Bladder microvascular endothelial cell (primary cell): ENCODE results near the gene RNF223. TPM values are rescaled to one million over a fixed set of nuclear protein-coding genes. Genes with fewer than 3 reads are reported as not detected.

Experiments
- total RNA-seq: library from RNA; depleted of rRNA; stranded (reverse); fragments of >200 nt; gene quantifications from 2 replicates; pipeline ENCODE4 v1.2.3, GENCODE V29; 2014

The RNF223 gene
- not detected in 2 replicates for total RNA-seq

DNA sequence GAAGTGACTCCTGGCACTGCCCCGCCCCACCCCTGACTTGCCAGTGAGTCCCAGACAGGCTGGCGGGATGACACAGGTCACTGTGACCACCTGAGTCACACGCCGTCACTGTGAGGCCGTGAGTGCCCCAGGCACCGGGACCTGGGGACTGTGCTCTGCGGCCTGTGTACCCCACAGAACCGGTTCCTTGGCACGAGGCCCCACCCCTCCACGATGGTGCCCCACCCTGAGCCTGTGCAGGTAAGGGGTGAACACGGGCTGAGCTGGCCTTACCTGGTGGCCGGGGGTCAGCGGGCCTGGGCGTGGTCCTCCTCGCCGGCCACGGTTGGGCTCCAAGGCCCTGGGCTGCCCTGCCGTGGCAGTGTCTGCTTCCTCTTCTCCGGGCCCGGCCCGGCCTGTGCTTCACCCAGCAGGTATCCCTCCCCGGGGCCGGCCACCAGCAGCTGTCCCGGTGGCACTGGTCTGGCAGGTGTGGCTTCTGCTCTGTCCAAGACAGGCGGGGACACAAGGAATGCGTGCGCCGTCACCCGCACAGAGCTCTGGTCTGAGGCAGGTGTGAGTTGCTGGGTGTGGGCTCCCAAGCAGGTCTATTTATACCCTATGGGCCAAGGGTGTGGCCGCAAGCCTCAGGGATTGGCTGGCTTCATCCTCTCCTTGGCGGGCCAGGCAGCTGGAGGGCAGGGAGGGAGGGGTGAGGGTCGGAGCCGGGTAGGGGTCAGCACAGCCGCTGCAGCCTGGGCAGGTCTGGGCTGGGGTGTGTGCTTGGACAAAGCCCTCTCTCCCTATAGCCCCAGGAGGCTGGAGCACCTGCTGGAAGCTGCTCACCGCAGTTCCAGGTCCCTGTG, at the start of gene RNF223:
RNF223 (minus strand) TSS at position 564 of the 845 bp plus-strand sequence. CDS start 1,740 bp downstream, outside the sequence.

DNA sequence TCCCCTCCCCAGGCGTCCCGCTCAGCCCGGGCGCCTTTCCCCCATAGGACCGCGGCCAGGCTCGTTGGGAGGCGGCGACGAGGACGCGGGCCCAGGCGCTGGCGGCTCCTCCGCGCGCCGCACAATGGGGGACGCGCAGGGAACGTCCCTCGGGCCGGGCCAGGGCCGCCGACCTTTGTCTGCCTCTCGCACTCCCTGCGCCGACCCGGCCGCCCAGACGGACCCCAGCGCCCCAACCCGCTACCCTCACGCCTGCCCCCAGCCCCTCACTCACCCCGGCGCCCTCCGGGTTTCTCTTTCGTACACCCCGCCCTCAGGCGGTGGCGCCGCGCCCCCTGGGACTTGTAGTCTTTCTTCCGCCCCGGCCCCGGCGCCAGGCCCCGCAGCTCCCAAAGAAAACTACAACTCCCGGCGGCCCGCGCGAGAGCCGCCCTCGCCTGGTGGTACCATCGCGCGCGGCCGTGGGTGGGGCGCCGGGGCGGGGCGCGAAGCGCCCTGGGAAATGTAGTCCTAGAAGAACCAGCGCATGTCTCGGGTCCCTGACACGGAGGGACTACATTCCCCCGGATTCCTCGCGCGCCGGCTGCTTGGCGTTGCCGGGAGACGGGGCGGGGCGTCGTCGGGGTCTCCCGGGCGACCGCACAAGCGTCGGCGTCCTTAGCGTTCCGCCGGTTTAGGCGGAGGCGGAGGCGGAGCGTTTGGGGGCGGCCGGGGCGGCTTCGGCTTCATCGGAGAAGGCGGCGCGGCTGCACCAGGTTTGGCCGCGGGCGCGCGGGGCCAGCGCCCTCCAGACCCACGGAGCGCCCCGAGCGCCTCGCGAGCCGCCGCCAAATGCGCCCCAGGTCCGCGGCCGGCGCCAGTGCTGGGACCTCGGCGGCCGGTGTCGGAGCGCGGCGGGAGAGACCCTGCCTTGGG, 41.9 kb upstream of the RNF223 start, which contains the start of gene C1orf159:
C1orf159 (minus strand) TSS at position 304 of the 915 bp plus-strand sequence. CDS start 24,546 bp downstream, outside the sequence.

Other genes with a start within 250 kb of the RNF223 start
- not detected in 2 replicates for gene SAMD11, start 150.4 kb downstream of the RNF223 start, total RNA-seq
- gene NOC2L, start 115.0 kb downstream of the RNF223 start, total RNA-seq, result 65.4 and 87.5 TPM in 2 replicates
- 3.7 and 8.5 TPM in 2 replicates for gene KLHL17, start 113.7 kb downstream of the RNF223 start, total RNA-seq
- 0.16 and 0.31 TPM in 2 replicates for gene PLEKHN1, start 107.8 kb downstream of the RNF223 start, total RNA-seq
- not detected in 2 replicates for gene PERM1, start 92.2 kb downstream of the RNF223 start, total RNA-seq
- gene HES4, start 74.2 kb downstream of the RNF223 start, total RNA-seq, result 19.6 and 32.3 TPM in 2 replicates
- 87.4 and 256 TPM in 2 replicates for gene ISG15, start 60.8 kb downstream of the RNF223 start, total RNA-seq
- gene AGRN, start 54.2 kb downstream of the RNF223 start, total RNA-seq, result 97.1 and 238 TPM in 2 replicates
- gene C1orf159, start 41.8 kb upstream of the RNF223 start, total RNA-seq, result 6.2 and 9.3 TPM in 2 replicates
- not detected in 2 replicates for gene TTLL10, start 99.6 kb upstream of the RNF223 start, total RNA-seq
- gene TNFRSF18, start 132.3 kb upstream of the RNF223 start, total RNA-seq, result 1.0 TPM in 1 of 2 replicates, not detected in the other
- gene TNFRSF4, start 139.8 kb upstream of the RNF223 start, total RNA-seq, result 2.1 and 7.7 TPM in 2 replicates
- gene SDF4, start 157.7 kb upstream of the RNF223 start, total RNA-seq, result 89.2 and 155 TPM in 2 replicates
- 16.5 and 25.5 TPM in 2 replicates for gene B3GALT6, start 157.9 kb upstream of the RNF223 start, total RNA-seq
- gene C1QTNF12, start 172.4 kb upstream of the RNF223 start, total RNA-seq, result 0.32 and 0.57 TPM in 2 replicates
- gene UBE2J2, start 199.5 kb upstream of the RNF223 start, total RNA-seq, result 35.9 and 53.0 TPM in 2 replicates
- gene SCNN1D, start 206.1 kb upstream of the RNF223 start, total RNA-seq, result under 0.01 and 0.63 TPM in 2 replicates
- gene ACAP3, start 233.6 kb upstream of the RNF223 start, total RNA-seq, result 15.5 and 45.4 TPM in 2 replicates
- 9.1 and 10.5 TPM in 2 replicates for gene PUSL1, start 234.3 kb upstream of the RNF223 start, total RNA-seq